ENCODE data around the gene MAP7.

GRCh38 chr6:136562211-136562610 is 12.0 kb upstream of the MAP7 start:
- no peak for TF ChIP-seq CTCF (IDR thresholded peaks at IDR 0.05)
- TF ChIP-seq POLR2A (IDR thresholded peaks at IDR 0.05) = no peak
